ENCODE results near the gene ZNF283. TPM values are rescaled to one million over a fixed set of nuclear protein-coding genes. Genes with fewer than 3 reads are reported as not detected.

The ZNF283 gene
- 3.8 and 13.4 TPM in 2 replicates for total RNA-seq (2014; rRNA removed; shearing (Covaris generic))

DNA sequence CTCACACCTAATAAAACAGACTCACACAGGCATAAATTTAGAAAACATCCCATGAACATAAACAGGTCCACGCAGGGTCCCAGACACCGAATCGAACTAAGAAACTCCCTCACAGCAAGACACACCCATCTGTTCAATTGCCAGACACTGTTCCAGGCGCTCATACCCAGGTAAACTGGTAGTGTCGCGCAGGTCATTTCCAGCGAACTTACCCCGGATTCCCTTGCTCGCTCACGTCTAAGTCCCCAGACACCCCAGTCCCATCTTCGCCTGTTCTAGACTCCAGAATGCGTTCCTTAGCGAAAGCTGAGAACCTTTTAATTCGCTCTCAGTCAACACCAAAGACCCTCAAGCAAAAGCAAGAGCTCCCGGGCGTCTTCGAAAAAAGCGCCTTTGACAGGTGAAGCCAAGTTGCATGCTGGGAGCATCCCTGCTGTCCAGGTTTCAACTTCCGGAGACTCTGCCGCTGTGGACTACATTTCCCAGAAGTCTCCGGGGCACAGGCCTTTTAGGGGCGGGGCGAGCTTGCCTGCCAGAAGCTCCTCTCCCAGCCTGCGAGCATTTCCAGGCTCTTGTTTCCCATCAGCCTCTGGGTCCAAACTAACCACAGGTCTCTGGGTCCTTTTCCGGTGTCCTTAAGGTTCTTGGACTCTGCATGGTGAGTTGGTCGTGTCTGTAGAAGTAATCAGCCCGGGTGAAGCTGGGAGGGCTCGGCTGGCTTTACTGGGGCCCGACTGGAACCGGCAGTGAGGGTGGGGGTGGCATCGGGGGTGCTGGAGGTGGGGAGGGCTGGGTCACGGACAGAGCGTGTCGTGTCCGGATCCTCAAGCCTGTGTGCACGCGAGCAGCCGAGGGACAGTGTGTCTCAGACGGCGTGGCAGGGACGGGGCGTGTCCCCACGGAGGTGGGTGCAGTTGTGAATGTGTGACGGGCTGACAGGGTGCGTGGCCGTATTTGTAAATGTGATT lies at the start of gene ZNF283:
ZNF283 (plus strand) TSS at position 535 of the 968 bp plus-strand sequence. CDS start 6,184 bp downstream, outside the sequence.
- peak; percentile 98 for DNase-seq (ENCODE audit: low spot score)
- in situ Hi-C loops (cut with HindIII; ENCODE audit: low sequenced_read_pairs): no loop called here

- in situ Hi-C loops (cut with HindIII; ENCODE audit: low sequenced_read_pairs): no loop called here
Observed at GRCh38 chr19:43778651-43779050, 48.5 kb upstream of the ZNF283 start.

GRCh38 chr19:43779147-43779819 lies 47.8 kb upstream of the ZNF283 start:
- DNase-seq (ENCODE audit: low spot score): no peak
- in situ Hi-C loops (cut with HindIII; ENCODE audit: low sequenced_read_pairs): no loop called here

More at GRCh38 chr19:43778651-43779050, 48.5 kb upstream of the ZNF283 start:
- no peak for DNase-seq (ENCODE audit: low spot score)

GRCh38 chr19:43779820-43780219 lies 47.3 kb upstream of the ZNF283 start:
- DNase-seq (ENCODE audit: low spot score): no peak
- in situ Hi-C loops (cut with HindIII; ENCODE audit: low sequenced_read_pairs): no loop called here

GRCh38 chr19:43780706-43781525 lies 46.2 kb upstream of the ZNF283 start, which contains the start of gene KCNN4:
Gene KCNN4 (minus strand): TSS chr19:43780973. CDS start chr19:43780861, 112 bp downstream.
- in situ Hi-C loops (cut with HindIII; ENCODE audit: low sequenced_read_pairs): no loop called here

GRCh38 chr19:43781630-43782310 lies 45.4 kb upstream of the ZNF283 start:
- DNase-seq (ENCODE audit: low spot score): no peak
- in situ Hi-C loops (cut with HindIII; ENCODE audit: low sequenced_read_pairs): no loop called here

More at GRCh38 chr19:43780706-43781525, 46.2 kb upstream of the ZNF283 start, which contains the start of gene KCNN4:
- DNase-seq (ENCODE audit: low spot score): no peak

DNA sequence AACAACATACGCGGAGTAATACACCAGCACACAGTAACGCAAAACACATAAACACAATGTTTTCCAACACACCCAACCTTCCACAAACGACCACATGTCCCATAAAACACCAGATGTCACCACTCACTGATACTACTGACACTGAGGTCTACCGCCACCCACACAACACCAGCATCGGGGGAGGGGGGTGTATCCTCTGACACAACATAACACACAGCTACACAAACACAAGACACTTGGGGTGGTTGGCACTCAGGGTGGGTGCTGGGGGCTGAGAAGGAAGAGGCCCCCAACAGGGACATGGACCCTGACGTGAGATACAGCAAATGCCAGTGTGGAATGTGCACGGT lies 44.8 kb upstream of the ZNF283 start:
- in situ Hi-C loops (cut with HindIII; ENCODE audit: low sequenced_read_pairs): no loop called here
- no peak for DNase-seq (ENCODE audit: low spot score)

GRCh38 chr19:43782689-43783231 lies 44.4 kb upstream of the ZNF283 start:
- in situ Hi-C loops (cut with HindIII; ENCODE audit: low sequenced_read_pairs): no loop called here
- DNase-seq (ENCODE audit: low spot score): no peak

- no peak for DNase-seq (ENCODE audit: low spot score)
- in situ Hi-C loops (cut with HindIII; ENCODE audit: low sequenced_read_pairs): no loop called here
Observed at GRCh38 chr19:43783636-43784035, 43.5 kb upstream of the ZNF283 start.

DNA sequence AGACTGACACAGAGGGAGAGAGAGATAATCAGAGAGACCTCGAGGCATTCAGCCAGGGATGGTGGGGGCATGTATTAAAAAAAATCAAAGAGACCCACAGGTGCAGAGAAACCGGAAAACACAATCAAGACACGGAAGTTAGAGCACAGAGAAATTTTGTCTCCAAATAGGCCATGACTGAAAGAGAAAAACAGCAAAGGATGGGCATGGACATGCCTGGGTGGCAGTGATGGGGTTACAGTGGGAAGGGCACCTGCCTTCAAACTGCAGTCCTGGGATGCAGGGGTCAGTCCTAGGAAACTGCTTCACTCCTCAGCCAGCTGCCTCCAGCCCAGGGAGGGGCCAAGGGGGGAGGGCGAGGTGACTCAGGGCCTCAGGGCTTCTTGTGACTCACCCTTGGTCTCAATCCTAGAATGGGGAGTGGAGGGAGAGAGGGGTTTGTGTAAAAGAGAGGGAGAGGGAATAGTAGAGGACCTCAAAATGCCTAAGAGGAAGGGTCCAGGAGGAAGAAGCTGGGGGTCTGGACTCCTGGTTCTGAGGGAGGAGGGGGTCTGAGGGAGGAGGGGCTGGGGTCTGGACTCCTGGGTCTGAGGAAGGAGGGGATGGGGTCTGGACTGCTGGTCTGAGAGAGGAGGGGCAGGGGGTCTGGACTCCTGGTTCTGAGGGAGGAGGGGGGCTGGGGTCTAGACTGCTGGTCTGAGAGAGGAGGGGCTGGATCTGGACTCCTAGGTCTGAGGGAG lies 42.7 kb upstream of the ZNF283 start:
- in situ Hi-C loops (cut with HindIII; ENCODE audit: low sequenced_read_pairs): no loop called here

GRCh38 chr19:43784981-43785808 lies 41.9 kb upstream of the ZNF283 start:
- in situ Hi-C loops (cut with HindIII; ENCODE audit: low sequenced_read_pairs): no loop called here
- peak; percentile 69 for DNase-seq (ENCODE audit: low spot score)

More for the DNA sequence above, 42.7 kb upstream of the ZNF283 start:
- DNase-seq (ENCODE audit: low spot score): no peak

DNA sequence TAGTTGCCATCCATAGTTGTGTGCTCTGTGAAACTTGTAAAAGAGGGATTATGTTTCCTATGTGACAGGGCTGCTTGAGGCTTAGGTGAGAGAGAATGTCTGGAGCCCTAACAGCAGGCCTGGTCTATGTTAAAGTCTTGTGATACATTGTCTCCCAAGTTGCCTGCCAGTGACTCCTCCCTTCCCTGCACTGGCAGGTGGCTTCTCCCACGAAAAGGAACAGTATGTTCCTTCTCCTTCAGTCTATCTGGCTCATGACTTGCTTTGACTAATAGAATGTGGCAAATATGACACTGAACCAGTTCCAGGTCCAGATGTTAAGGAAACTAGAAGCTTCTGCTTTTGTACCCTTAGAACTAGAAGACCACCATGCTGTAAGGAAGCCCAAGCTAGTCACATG lies 40.5 kb upstream of the ZNF283 start:
- in situ Hi-C loops (cut with HindIII; ENCODE audit: low sequenced_read_pairs): no loop called here
- no peak for DNase-seq (ENCODE audit: low spot score)

DNA sequence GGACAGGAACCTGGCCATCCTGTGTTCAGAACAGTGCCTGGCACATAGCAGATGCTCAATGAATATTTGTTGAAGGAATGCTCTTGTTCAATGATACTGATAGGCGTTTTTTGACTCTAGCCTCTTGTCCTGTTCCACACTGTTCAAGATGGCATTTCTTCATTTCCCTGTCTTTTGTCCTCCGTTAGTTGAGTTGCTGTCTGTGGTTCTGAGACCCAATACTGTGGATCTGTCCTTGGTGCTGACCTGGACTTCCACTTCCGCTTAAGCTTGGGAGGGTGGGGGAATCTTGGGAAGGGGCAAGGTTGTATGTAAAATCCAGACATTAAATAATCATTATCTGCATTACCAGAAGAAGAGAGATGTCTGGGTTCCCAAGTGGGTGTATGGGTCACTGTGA lies 38.1 kb upstream of the ZNF283 start:
- in situ Hi-C loops (cut with HindIII; ENCODE audit: low sequenced_read_pairs): no loop called here
- DNase-seq (ENCODE audit: low spot score): no peak

GRCh38 chr19:43790587-43790986 lies 36.5 kb upstream of the ZNF283 start:
- DNase-seq (ENCODE audit: low spot score): no peak
- in situ Hi-C loops (cut with HindIII; ENCODE audit: low sequenced_read_pairs): no loop called here

DNA sequence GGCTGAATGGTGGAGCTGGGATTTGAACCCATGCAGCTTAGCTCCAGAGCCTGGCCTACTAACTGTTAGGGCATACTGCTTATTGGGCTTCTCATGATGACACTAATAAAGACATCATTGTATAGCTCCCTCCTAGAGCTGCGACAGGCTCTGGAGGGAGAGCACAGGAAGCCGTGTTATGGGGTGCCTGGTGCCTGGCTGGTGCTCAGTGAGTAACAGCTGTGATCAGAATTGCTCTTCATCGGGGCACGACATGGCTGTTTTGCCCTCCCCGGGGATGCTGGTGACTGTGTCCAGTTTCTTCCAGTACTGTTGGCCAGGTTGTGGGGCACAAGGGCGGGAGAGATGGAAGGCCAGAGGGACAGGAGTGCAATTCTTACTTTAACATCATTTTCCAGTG lies 30.0 kb upstream of the ZNF283 start:
- DNase-seq (ENCODE audit: low spot score): no peak
- in situ Hi-C loops (cut with HindIII; ENCODE audit: low sequenced_read_pairs): no loop called here

DNA sequence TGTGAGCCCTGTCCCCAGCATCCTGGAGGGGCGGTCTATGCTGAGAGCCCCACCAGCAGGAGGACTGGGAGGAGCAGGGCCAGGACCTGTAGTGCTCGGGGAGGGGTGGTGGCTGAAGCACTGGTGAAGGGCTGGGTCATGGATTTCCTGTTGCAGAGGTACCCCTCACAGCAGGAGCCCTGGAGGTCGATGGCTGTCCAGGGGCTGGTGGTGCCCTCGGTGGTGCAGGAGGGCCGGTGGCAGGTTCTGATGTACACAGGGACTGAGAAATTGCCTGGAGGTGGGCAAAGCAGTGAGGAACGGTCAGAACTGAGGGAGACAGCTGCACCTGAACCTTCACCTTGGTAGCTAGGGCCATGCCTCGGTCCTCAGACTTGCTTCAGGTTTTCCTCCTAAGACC lies 29.6 kb upstream of the ZNF283 start:
- no peak for DNase-seq (ENCODE audit: low spot score)
- in situ Hi-C loops (cut with HindIII; ENCODE audit: low sequenced_read_pairs): no loop called here

- in situ Hi-C loops (cut with HindIII; ENCODE audit: low sequenced_read_pairs): no loop called here
- DNase-seq (ENCODE audit: low spot score): no peak
Observed at GRCh38 chr19:43798026-43798545, 29.0 kb upstream of the ZNF283 start.

Data from G401 (cell line).